HCT116 (cell line): ENCODE data around the gene CASP6. TPM values are rescaled to one million over a fixed set of nuclear protein-coding genes. Genes with fewer than 3 reads are reported as not detected.

ENCODE experiments used
- ATAC-seq: fragments of 200-7000 bp; cut with Tn5 transposase; 2 replicates; pipeline ENCODE4 v1.9.1; 2020; ENCODE audit warnings: mild to moderate bottlenecking, moderate library complexity
- BruUV-seq: library from RNA; stranded (reverse); fragments of 400-500 nt; replicated peaks from 2 replicates; lab custom pipeline; 2021; lab: Mats Ljungman, UMichigan
- CTCF ChIA-PET: fragments of 300-600 bp; sonication (Branson Sonifier 250); formaldehyde crosslinking; loops from one replicate; lab custom pipeline; 2021; ENCODE audit warnings: antibody characterized with exemption; lab: Charles Lee
- POLR2A ChIA-PET: fragments of 300-600, 350-600 bp; sonication (Branson Sonifier 250); formaldehyde crosslinking; loops from one replicate; lab custom pipeline; 2021; ENCODE audit warnings: antibody characterized with exemption; lab: Charles Lee
- RAD21 ChIA-PET, 2 experiments: fragments of 300-600 bp; sonication (Branson Sonifier 250); formaldehyde crosslinking; loops; one replicate each; lab custom pipeline; 2023; ENCODE audit warnings: low total read pairs in 2 of 2; ENCODE audit not compliant: uncharacterized antibody in 2 of 2, unreplicated experiment in 2 of 2, low non-redundant PET in 1 of 2; lab: Charles Lee
- DNase-seq: peaks from one replicate; pipeline ENCODE4 v3.0.0-alpha.2; 2010; ENCODE audit warnings: low read depth, low spot score
- H2AFZ ChIP-seq: fragments of 200-600 bp; shearing (Covaris generic), sonication (generic); 2 replicates; pipeline ENCODE4 v1.6.1; 2017; ENCODE audit warnings: low read depth, mixed run types, mixed read lengths, antibody characterized with exemption, low read length; ENCODE audit not compliant: poor library complexity, severe bottlenecking
- H3K27ac ChIP-seq: 2 replicates; pipeline ENCODE4 v1.5.1; 2012; ENCODE audit warnings: low read depth, low read length
- H3K27me3 ChIP-seq: fragments of 200-600 bp; sonication (generic); 2 replicates; pipeline ENCODE4 v1.6.1; 2016; ENCODE audit warnings: mixed run types, low read length, mixed read lengths; ENCODE audit not compliant: insufficient read depth
- H3K36me3 ChIP-seq, 2 experiments: fragments of 200-500 bp in 1 of 2; fragments of 200-600 bp in 1 of 2; sonication (Bioruptor generic) in 1 of 2; sonication (generic) in 1 of 2; 2 replicates each; pipeline versions ENCODE4 v1.5.1 to v1.6.1; 2014 to 2016; ENCODE audit warnings: low read length in 2 of 2, inconsistent platforms in 1 of 2, mixed read lengths in 1 of 2, mixed run types in 1 of 2; ENCODE audit not compliant: insufficient read depth in 2 of 2, control insufficient read depth in 1 of 2
- H3K4me1 ChIP-seq, 2 experiments: fragments of 200-600 bp in 1 of 2; sonication (generic) in 1 of 2; 2 replicates each; pipeline versions ENCODE4 v1.5.1 to v1.6.1; 2012 to 2017; ENCODE audit warnings: low read length in 2 of 2, inconsistent platforms in 1 of 2, mild to moderate bottlenecking in 1 of 2, mixed read lengths in 1 of 2, mixed run types in 1 of 2, moderate library complexity in 1 of 2; ENCODE audit not compliant: insufficient read depth in 2 of 2, control insufficient read depth in 1 of 2
- H3K4me2 ChIP-seq: fragments of 200-600 bp; sonication (generic); 2 replicates; pipeline ENCODE4 v1.6.1; 2017; ENCODE audit warnings: mixed run types, low read length, mixed read lengths
- H3K4me3 ChIP-seq, 2 experiments: fragments of 200-600 bp in 1 of 2; sonication (generic) in 1 of 2; replicated peaks in 1 of 2; 2 replicates each; pipeline ENCODE4 v1.5.1; 2011 to 2016; ENCODE audit warnings: low read length in 2 of 2, control low read depth in 1 of 2, low read depth in 1 of 2, mild to moderate bottlenecking in 1 of 2, mixed read lengths in 1 of 2, mixed run types in 1 of 2
- H3K79me2 ChIP-seq: fragments of 200-600 bp; sonication (generic); 2 replicates; pipeline ENCODE4 v1.6.1; 2017; ENCODE audit warnings: mild to moderate bottlenecking, mixed run types, low read length, moderate library complexity, mixed read lengths; ENCODE audit not compliant: insufficient read depth
- H3K9ac ChIP-seq: fragments of 200-600 bp; sonication (generic); 2 replicates; pipeline ENCODE4 v1.6.1; 2016; ENCODE audit warnings: low read length, mixed read lengths
- H3K9me2 ChIP-seq: fragments of 200-600 bp; sonication (generic), shearing (Covaris generic); 2 replicates; pipeline ENCODE4 v1.6.1; 2017; ENCODE audit warnings: mixed run types, mild to moderate bottlenecking, moderate library complexity; ENCODE audit not compliant: insufficient read depth
- H3K9me3 ChIP-seq, 2 experiments: fragments of 200-500 bp in 1 of 2; fragments of 200-600 bp in 1 of 2; sonication (Bioruptor generic) in 1 of 2; sonication (generic) in 1 of 2; 2 replicates each; pipeline ENCODE4 v1.6.1; 2014 to 2017; ENCODE audit warnings: low read length in 2 of 2, mixed read lengths in 2 of 2, inconsistent platforms in 1 of 2, low read depth in 1 of 2, mild to moderate bottlenecking in 1 of 2, mixed run types in 1 of 2, moderate library complexity in 1 of 2; ENCODE audit not compliant: control insufficient read depth in 1 of 2, insufficient read depth in 1 of 2
- H4K20me1 ChIP-seq: fragments of 200-600 bp; sonication (generic), shearing (Covaris generic); 2 replicates; pipeline ENCODE4 v1.6.1; 2017; ENCODE audit warnings: mixed run types, mild to moderate bottlenecking, moderate library complexity; ENCODE audit not compliant: insufficient read depth
- CBX3 ChIP-seq: IDR thresholded peaks from 2 replicates; pipeline ENCODE4 v1.6.1; 2012; ENCODE audit warnings: low read depth
- CEBPB ChIP-seq: IDR thresholded peaks from 2 replicates; pipeline ENCODE4 v1.6.1; 2012; ENCODE audit warnings: low read depth
- EGR1 ChIP-seq: IDR thresholded peaks from 2 replicates; pipeline ENCODE4 v1.6.1; 2012; ENCODE audit warnings: low read depth
- ELF1 ChIP-seq: IDR thresholded peaks from 2 replicates; pipeline ENCODE4 v1.6.1; 2012; ENCODE audit warnings: low read depth, borderline replicate concordance
- EZH2 ChIP-seq: fragments of 200-600 bp; sonication (generic); IDR thresholded peaks from 2 replicates; pipeline ENCODE4 v1.6.1; 2017; ENCODE audit warnings: antibody characterized with exemption, mixed run types
- FOSL1 ChIP-seq: IDR thresholded peaks from 2 replicates; pipeline ENCODE4 v1.6.1; 2012; ENCODE audit warnings: low read depth
- POLR2AphosphoS5 ChIP-seq: IDR thresholded peaks from 2 replicates; pipeline ENCODE4 v1.6.1; 2011; ENCODE audit warnings: mild to moderate bottlenecking, low read depth, low read length, moderate library complexity
- RAD21 ChIP-seq: IDR thresholded peaks from 2 replicates; pipeline ENCODE4 v1.6.1; 2012; ENCODE audit warnings: low read depth, mild to moderate bottlenecking
- SP1 ChIP-seq: IDR thresholded peaks from 2 replicates; pipeline ENCODE4 v1.6.1; 2012; ENCODE audit warnings: low read depth
- SRF ChIP-seq: IDR thresholded peaks from 2 replicates; pipeline ENCODE4 v1.6.1; 2012; ENCODE audit warnings: low read depth
- TCF7L2 ChIP-seq: IDR thresholded peaks from 2 replicates; pipeline ENCODE4 v1.7.0; 2011; ENCODE audit warnings: borderline replicate concordance, inconsistent platforms; ENCODE audit not compliant: insufficient read depth, insufficient read length; ENCODE audit errors: extremely low read depth
- YY1 ChIP-seq: IDR thresholded peaks from 2 replicates; pipeline ENCODE4 v1.6.1; 2011; ENCODE audit warnings: low read length, low read depth, moderate library complexity, mild to moderate bottlenecking; ENCODE audit not compliant: insufficient replicate concordance; ENCODE audit errors: extremely low read depth
- ZNF274 ChIP-seq: fragments of 200-500 bp; sonication (Bioruptor generic); IDR thresholded peaks from 2 replicates; pipeline ENCODE4 v1.6.1; 2014; ENCODE audit warnings: mild to moderate bottlenecking, low read depth, low read length, inconsistent platforms
- intact Hi-C: fragments of 100-400 bp; cut with micrococcal nuclease; formaldehyde crosslinking; loops from 2 replicates; pipeline ENCODE4 v1.10.0; 2022
- total RNA-seq: library from RNA; stranded (reverse); gene quantifications from one replicate; pipeline ENCODE4 v1.2.1, GENCODE V29; 2021; ENCODE audit not compliant: unreplicated experiment
- TF ChIP-seq, protein P1 (sequence below): IDR thresholded peaks from 2 replicates; pipeline ENCODE4 v1.6.1; 2012; ENCODE audit warnings: low read depth
- TF ChIP-seq, protein P2 (sequence below): IDR thresholded peaks from 2 replicates; pipeline ENCODE4 v1.6.1; 2012
- TF ChIP-seq, protein P3 (sequence below): IDR thresholded peaks from 2 replicates; pipeline ENCODE4 v1.6.1; 2012
- TF ChIP-seq, protein P4 (sequence below), 3 experiments: fragments of 200-600 bp in 1 of 3; sonication (generic) in 1 of 3; IDR thresholded peaks in 2 of 3; conservative IDR thresholded peaks in 1 of 3; 2 replicates each; pipeline ENCODE4 v1.5.1; 2012 to 2017; ENCODE audit warnings: low read depth in 2 of 3, low read length in 2 of 3, antibody characterized with exemption in 1 of 3, borderline replicate concordance in 1 of 3, control low read depth in 1 of 3, mild to moderate bottlenecking in 1 of 3, mixed read lengths in 1 of 3, mixed run types in 1 of 3, moderate library complexity in 1 of 3; ENCODE audit not compliant: insufficient read depth in 1 of 3

The CASP6 gene
- total RNA-seq, 1 experiment from 2014 or later: 18.1 TPM

DNA sequence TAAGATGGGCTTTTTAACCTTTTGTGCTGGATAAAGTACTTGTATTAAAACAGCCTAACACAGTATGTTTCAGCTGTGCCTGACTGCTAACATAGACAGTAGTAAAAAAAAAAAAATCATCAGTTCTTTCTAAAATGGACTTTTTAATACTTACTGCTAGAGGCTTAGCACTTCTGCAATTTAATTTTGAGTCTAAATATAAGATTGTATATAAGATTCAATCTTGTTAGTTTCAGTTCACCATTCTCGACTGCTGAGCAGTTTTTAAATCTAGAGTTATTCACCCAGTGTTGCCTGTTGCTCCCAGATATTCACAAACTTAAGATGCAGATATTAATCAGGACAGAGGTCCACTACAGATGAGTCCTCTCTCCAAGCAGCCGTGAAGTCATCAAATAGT lies 19.9 kb upstream of the CASP6 start:
- no peaks in the 10 kb centered on the region for H3K9me3 ChIP-seq
- no peak overlapping the region for H3K9ac ChIP-seq
- ATAC-seq (no peak), DNase-seq (no peak)
- no TSS peak for BruUV-seq
- H3K4me1 ChIP-seq: peaks cover under 1 to 21% of the 10 kb centered on the region in 2 experiments
- H3K27ac ChIP-seq: no peak overlapping the region
- no peaks in the 10 kb centered on the region for H3K27me3 ChIP-seq
- H3K4me3 ChIP-seq: no peak overlapping the region
- 0 out of 2 replicates have a peak, but pooled peaks cover 4% of the 10 kb centered on the region for H4K20me1 ChIP-seq
- intact Hi-C loops: no loop called here
- no peaks in the 10 kb centered on the region for H3K9me2 ChIP-seq
- POLR2A ChIA-PET: no interaction called here
- TF ChIP-seq CBX3 (no peak), TCF7L2 (no peak), ZNF274 (no peak), ELF1 (no peak), CEBPB (no peak), FOSL1 (no peak), EZH2 (no peak), SP1 (no peak), SRF (no peak), RAD21 (no peak), EGR1 (no peak), POLR2AphosphoS5 (no peak), YY1 (no peak)
- TF ChIP-seq, protein P1, sequence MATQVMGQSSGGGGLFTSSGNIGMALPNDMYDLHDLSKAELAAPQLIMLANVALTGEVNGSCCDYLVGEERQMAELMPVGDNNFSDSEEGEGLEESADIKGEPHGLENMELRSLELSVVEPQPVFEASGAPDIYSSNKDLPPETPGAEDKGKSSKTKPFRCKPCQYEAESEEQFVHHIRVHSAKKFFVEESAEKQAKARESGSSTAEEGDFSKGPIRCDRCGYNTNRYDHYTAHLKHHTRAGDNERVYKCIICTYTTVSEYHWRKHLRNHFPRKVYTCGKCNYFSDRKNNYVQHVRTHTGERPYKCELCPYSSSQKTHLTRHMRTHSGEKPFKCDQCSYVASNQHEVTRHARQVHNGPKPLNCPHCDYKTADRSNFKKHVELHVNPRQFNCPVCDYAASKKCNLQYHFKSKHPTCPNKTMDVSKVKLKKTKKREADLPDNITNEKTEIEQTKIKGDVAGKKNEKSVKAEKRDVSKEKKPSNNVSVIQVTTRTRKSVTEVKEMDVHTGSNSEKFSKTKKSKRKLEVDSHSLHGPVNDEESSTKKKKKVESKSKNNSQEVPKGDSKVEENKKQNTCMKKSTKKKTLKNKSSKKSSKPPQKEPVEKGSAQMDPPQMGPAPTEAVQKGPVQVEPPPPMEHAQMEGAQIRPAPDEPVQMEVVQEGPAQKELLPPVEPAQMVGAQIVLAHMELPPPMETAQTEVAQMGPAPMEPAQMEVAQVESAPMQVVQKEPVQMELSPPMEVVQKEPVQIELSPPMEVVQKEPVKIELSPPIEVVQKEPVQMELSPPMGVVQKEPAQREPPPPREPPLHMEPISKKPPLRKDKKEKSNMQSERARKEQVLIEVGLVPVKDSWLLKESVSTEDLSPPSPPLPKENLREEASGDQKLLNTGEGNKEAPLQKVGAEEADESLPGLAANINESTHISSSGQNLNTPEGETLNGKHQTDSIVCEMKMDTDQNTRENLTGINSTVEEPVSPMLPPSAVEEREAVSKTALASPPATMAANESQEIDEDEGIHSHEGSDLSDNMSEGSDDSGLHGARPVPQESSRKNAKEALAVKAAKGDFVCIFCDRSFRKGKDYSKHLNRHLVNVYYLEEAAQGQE: no peak
- TF ChIP-seq, protein P2, sequence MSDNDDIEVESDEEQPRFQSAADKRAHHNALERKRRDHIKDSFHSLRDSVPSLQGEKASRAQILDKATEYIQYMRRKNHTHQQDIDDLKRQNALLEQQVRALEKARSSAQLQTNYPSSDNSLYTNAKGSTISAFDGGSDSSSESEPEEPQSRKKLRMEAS: no peak
- TF ChIP-seq, protein P3, sequence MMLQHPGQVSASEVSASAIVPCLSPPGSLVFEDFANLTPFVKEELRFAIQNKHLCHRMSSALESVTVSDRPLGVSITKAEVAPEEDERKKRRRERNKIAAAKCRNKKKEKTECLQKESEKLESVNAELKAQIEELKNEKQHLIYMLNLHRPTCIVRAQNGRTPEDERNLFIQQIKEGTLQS: no peak
- TF ChIP-seq, protein P4, sequence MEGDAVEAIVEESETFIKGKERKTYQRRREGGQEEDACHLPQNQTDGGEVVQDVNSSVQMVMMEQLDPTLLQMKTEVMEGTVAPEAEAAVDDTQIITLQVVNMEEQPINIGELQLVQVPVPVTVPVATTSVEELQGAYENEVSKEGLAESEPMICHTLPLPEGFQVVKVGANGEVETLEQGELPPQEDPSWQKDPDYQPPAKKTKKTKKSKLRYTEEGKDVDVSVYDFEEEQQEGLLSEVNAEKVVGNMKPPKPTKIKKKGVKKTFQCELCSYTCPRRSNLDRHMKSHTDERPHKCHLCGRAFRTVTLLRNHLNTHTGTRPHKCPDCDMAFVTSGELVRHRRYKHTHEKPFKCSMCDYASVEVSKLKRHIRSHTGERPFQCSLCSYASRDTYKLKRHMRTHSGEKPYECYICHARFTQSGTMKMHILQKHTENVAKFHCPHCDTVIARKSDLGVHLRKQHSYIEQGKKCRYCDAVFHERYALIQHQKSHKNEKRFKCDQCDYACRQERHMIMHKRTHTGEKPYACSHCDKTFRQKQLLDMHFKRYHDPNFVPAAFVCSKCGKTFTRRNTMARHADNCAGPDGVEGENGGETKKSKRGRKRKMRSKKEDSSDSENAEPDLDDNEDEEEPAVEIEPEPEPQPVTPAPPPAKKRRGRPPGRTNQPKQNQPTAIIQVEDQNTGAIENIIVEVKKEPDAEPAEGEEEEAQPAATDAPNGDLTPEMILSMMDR (IDR thresholded peaks at IDR 0.05 in 2 of 3, conservative IDR thresholded peaks at IDR 0.05 in 1 of 3; ENCODE audit: borderline replicate concordance in 1 of 3, insufficient read depth in 1 of 3, low read depth in 2 of 3, low read length in 2 of 3): no peak
- TF ChIP-seq, all 23 proteins: peak for 0
- no peaks in the 10 kb centered on the region; a peak in 1 of 4 replicates for H3K36me3 ChIP-seq
- no peak overlapping the region for H3K4me2 ChIP-seq
- H3K79me2 ChIP-seq: peaks cover 79% of the 10 kb centered on the region
- ChIA-PET RAD21 (no interaction called here), CTCF (no interaction called here)
- H2AFZ ChIP-seq: no peak overlapping the region
